GM04503 (cell line): ENCODE results near the gene CACNA2D2.
"Not testable (repeated sequence)": the region's sequence is repeated elsewhere in the genome, so short reads cannot be mapped to it uniquely, and the experiment has no call there.

Experiments used
- DNase-seq: peaks from one replicate; pipeline ENCODE4 v3.0.0-alpha.2; 2012; ENCODE audit warnings: low read depth

The CACNA2D2 gene

GRCh38 chr3:50530001-50530970 is 26.9 kb upstream of the CACNA2D2 start:
- no peak for DNase-seq

- no peak for DNase-seq
Measured at GRCh38 chr3:50525987-50526386, 22.6 kb upstream of the CACNA2D2 start.

- no peak for DNase-seq
Measured at GRCh38 chr3:50525191-50525910, 21.9 kb upstream of the CACNA2D2 start.

GRCh38 chr3:50524746-50525145 is 21.3 kb upstream of the CACNA2D2 start:
- DNase-seq, result no peak

- no peak for DNase-seq
Measured at GRCh38 chr3:50523279-50523811, 19.9 kb upstream of the CACNA2D2 start.

GRCh38 chr3:50521572-50521971 is 18.1 kb upstream of the CACNA2D2 start:
- DNase-seq, result no peak

GRCh38 chr3:50520849-50521248 is 17.4 kb upstream of the CACNA2D2 start:
- DNase-seq, result no peak

GRCh38 chr3:50519471-50520089 is 16.1 kb upstream of the CACNA2D2 start:
- no peak for DNase-seq

GRCh38 chr3:50518436-50518835 is 15.0 kb upstream of the CACNA2D2 start:
- no peak for DNase-seq

- no peak for DNase-seq
Measured at GRCh38 chr3:50517721-50518206, 14.3 kb upstream of the CACNA2D2 start.

GRCh38 chr3:50516440-50516871 is 13.0 kb upstream of the CACNA2D2 start:
- DNase-seq, result no peak

- no peak for DNase-seq
Measured at GRCh38 chr3:50515565-50516439, 12.4 kb upstream of the CACNA2D2 start.

GRCh38 chr3:50512908-50513307 is 9.5 kb upstream of the CACNA2D2 start:
- DNase-seq, result not testable (repeated sequence)

- no peak for DNase-seq
Measured at GRCh38 chr3:50512131-50512530, 8.7 kb upstream of the CACNA2D2 start.

GRCh38 chr3:50510325-50510724 is 6.9 kb upstream of the CACNA2D2 start:
- no peak for DNase-seq

- DNase-seq, result no peak
Measured at GRCh38 chr3:50509715-50510114, 6.3 kb upstream of the CACNA2D2 start.

- no peak for DNase-seq
Measured at GRCh38 chr3:50508821-50509220, 5.4 kb upstream of the CACNA2D2 start.

GRCh38 chr3:50506169-50506568 is 2.7 kb upstream of the CACNA2D2 start:
- DNase-seq, result no peak

- no peak for DNase-seq
Measured at GRCh38 chr3:50504681-50505080, 1.2 kb upstream of the CACNA2D2 start.

- no peak for DNase-seq
Measured at GRCh38 chr3:50502584-50503423, 630 bp downstream of the CACNA2D2 start.
